Stimulated activated CD8-positive, alpha-beta memory T cell treated with anti-CD3 and anti-CD28 coated beads, Interleukin-15, amount 100 ng/mL, for 1 hour (primary cell): Measurements from ENCODE around the gene EXOC4.
"Not testable (repeated sequence)": the region's sequence is repeated elsewhere in the genome, so short reads cannot be mapped to it uniquely, and the experiment has no call there.

ENCODE experiments used
- DNase-seq: peaks from one replicate; pipeline ENCODE4 v3.0.0-alpha.2; 2020; ENCODE audit warnings: low read depth

The EXOC4 gene

DNA sequence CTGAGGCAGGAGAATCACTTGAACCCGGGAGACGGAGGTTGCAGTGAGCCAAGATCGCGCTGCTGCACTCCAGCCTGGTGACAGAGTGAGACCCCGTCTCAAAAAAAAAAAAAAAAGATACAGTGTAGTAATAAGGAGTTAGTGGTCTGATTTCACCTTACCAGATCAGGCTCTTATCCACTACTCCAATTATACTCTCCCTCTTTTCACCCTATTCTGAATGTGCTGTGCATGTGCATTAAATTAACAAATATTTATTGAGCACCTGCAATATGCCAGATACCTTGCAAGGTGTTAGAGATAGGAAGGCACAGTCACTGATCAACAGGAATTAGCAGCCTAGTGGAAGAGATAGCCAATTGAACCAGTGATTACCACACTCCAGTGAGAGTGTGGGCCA lies 632.3 kb downstream of the EXOC4 start:
- no peak for DNase-seq

DNA sequence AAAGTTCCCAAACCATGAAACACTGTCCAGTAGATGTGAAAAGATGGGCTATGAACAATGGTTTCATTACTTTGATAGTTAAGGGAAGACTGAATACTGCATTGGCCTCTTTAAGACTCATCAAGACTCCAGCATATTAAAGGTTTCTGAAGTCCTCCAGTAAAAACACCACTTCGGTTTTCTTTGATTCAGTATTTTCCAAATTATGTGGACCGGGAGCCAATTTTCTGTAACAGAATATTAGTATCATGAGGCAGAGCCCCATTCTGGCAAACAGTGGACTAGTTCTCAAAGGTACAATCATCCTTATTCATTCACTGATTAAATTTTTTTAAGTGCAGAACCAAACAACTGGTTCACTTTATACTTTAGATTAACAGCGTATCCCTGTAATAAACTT lies 633.2 kb downstream of the EXOC4 start:
- DNase-seq = no peak

GRCh38 chr7:133886797-133887196 lies 633.9 kb downstream of the EXOC4 start:
- DNase-seq = no peak

DNA sequence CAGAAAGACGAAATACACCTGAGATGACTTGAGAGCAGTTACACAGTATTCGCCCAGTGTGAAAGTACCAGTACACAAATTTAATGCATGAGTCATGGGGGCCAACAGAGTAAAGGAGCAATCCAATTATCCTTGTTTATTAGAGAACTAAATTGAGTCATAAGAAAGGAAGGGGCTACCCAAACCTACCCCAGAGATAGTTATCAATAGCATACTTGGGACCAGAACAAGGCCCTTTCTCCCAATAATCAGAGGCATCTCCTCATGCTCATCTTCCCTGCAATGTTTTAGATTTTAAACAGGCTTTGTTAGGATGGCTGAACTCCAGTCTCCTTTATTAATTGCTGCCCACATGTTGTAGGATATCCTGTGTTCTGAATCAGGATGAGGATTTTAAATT lies 634.6 kb downstream of the EXOC4 start:
- no peak for DNase-seq

- DNase-seq = no peak
Observed at GRCh38 chr7:133888061-133888930, 635.4 kb downstream of the EXOC4 start.

DNA sequence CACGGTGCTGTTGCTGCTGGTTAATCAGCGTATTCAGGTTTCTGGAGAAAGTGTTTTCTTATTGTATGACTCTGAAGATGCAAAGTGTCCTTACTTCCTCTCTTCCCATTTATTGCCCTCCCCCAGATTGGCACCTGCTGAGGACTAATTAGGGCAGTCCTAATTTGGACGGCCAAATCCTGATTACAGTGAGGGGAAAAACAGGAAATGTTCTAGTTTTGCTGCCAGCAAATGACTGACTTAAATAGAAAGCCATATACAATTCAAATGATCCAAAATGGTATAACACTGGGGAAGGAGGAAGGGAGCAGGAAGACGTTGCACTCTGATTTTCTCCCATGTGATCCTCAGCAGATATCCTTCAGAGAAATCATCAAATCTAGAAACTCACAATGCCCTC lies 651.9 kb downstream of the EXOC4 start:
- DNase-seq = no peak

- not testable (repeated sequence) for DNase-seq
Observed at GRCh38 chr7:133906553-133906952, 653.7 kb downstream of the EXOC4 start.

GRCh38 chr7:133910761-133911160 lies 657.9 kb downstream of the EXOC4 start:
- no peak for DNase-seq

DNA sequence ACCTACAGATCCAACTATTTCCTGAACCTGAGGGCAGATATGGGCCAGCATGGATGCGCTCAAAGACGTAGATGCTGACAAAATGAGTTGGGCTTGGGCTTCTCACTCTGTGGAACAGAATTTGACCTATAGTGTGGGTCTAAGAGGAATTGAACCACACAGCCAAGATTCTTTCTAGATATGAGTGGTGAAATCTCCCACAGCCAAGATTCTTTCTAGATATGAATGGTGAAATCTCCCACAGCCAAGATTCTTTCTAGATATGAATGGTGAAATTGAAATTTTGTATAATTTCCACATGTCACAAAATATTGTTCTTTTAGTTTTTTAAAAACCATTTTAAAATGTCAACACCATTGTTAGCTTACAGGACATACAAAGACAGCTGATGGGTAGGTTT lies 658.8 kb downstream of the EXOC4 start:
- DNase-seq = no peak

GRCh38 chr7:133912916-133913697 lies 660.2 kb downstream of the EXOC4 start:
- no peak for DNase-seq

DNA sequence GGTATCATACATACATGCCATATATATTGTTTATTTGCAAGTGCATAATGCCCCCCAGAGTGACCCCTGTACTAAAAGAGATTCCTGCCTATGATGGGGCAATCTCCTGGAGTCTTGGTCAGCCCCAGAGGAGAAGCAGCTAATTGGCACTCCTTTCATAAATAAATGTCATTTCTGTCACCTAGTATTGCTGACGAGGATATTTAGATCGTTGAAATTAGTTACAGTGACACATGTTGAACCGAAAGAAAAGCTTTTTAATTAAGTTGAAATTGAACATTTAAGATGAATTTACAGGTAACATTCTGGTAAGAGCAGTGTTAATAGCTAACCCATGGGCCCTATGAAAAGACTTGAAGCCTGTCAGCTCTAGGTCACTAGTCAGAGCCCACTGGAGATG lies 663.7 kb downstream of the EXOC4 start:
- DNase-seq = no peak

GRCh38 chr7:133919810-133920209 lies 666.9 kb downstream of the EXOC4 start:
- no peak for DNase-seq

DNA sequence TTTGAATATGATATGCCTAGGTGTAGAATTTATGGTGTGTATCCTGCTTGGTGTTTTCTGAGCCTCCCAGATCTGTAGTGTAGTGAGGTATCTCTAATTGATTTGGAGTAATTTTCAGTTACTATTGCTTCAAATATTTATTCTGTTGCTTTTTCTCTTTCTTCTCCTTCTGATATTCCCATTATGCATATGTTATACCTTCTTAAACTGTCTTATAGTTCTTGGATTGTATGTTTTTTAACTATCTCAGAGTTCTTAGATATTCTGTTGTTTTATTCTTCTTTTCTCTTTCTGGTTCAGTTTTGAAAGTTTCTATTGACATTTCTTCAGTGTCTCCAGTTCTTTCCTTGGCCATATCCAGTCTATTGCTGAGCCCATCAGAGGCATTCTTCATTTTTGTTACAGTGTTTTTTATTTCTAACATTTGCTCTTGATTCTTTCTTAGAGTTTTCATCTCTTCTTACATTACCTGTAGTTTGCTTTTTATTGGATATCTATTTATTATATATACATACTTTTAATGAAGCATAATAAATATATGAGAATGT lies 668.8 kb downstream of the EXOC4 start:
- DNase-seq = no peak

- no peak for DNase-seq
Observed at GRCh38 chr7:133923974-133924373, 671.1 kb downstream of the EXOC4 start.

- no peak for DNase-seq
Observed at GRCh38 chr7:133931053-133931452, 678.2 kb downstream of the EXOC4 start.

DNA sequence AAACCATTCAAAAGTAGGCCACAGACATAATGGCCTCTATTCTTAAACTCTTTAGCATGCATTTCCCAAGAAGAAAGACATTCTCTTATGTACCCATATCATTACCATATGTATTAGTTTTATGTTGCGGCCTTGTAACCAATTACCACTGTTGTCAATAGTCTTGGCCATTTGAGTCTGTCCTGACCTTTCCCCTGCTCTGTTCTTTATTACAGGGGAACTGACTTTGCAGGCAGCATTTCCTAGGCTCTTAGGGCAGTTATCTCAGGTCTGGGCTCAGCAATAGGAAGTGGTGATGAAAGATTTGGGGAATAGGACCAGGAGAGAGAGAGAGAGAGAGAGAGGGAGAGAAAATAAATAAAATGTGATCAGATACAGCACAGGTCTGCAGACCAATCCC lies 679.7 kb downstream of the EXOC4 start:
- DNase-seq = no peak

DNA sequence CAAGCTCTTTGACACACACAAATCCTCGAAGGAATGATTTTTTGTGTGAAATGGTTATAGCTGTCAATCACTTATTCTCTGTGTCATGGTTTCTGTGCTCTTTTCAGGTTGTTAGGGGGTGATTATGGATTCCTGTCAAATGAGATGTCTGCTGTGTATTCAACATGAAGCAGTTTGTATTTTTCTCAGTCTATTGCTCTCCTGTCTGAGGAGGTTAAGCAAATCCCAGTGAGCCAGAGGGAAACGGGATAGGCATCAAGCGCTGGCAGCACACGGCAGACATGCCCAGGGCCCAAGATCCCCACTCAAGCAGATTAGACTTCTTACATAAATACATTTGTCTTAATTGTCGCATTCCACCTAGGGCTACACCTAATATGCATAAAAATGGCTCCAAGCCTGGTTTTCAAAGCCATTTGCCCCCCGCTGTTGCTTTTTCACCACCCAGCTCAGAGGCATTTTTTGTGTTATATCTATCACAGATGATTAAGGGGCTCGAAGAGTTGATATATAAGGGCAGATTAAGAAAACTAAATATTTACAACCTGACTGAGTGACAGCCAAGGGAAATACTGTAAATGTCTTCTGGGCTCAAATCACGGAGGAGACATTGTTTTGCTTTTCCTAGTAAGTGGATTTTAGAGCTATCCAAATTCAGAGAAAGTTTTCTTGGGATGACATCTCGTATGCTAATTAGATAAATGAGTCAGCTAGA lies 681.5 kb downstream of the EXOC4 start:
- no peak for DNase-seq

DNA sequence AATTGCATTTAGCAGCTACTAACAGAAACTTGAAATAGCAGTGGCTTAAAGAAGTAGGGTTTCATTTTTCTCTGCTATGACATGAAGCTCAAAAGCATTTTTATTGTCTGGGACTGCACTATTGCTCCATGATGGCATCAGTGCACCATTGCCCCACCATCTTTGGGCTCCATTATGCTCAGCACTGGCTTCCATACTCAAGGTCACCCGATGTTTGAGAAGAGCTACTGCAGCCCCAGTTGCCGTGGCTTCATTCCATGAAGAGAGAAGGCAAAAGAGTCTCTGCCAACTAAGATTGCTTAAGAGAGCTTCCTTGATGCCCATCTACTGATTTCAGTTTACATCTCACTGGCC lies 682.1 kb downstream of the EXOC4 start:
- no peak for DNase-seq

GRCh38 chr7:133936074-133936473 lies 683.2 kb downstream of the EXOC4 start:
- no peak for DNase-seq

- DNase-seq = no peak
Observed at GRCh38 chr7:133937786-133938185, 684.9 kb downstream of the EXOC4 start.

DNA sequence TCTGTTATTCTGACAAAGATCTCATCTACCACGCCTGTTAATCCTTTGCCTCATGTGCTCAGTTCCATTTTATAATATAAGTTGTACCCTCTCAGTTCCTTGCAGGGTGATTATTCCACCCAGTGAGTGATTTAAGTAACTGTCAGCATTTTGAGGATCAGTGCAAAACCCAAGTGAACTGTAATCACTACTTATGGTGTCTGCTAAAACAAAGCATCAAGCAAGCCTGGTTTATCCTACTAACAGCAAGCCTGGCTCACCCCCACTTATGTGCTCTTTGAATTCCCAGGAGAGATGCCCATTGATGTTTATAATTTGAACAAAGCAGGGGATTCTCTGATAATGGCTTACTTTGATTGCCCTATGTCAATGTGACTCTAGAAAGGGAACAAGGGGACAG lies 687.5 kb downstream of the EXOC4 start:
- no peak for DNase-seq

DNA sequence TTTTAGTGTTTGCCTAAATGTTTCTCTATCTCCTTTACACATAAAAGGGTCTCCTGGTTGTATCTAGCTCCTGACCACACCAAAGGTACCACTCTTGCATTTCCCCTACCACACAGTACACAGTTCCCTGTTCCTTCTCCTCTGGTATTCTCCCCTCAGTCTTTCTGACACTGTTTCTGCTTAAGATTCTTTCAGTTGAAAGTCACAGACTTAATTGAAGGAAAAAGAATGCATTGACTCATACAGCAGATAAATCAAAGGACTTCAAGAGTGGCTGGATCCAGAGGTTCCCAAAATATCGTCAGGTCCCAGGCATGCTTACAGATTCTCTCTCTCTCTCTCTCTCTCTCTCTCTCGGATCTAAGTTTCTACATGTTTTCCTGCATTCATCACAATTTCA lies 688.6 kb downstream of the EXOC4 start:
- no peak for DNase-seq

DNA sequence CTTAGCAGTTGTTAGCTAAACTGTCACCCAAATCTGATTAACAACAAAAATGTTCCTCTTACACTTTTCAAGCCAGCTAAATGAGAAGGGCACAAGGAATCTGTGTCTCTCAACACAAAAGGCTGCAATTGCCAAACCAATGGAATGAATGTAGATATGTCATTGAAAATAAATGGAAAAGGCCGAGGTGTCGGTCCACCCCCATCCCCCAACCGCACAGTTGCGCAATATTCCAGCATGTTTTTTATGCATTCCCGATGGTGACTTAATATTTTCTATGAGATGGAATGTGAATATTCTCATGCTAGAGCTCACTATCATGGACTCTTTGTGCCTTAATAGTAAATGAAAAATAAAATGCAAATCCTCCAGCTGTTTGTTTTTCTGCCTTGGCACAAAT lies 692.6 kb downstream of the EXOC4 start:
- no peak for DNase-seq
